Stimulated activated CD8-positive, alpha-beta memory T cell treated with anti-CD3 and anti-CD28 coated beads, Interleukin-7, amount 100 ng/mL, for 48 hours (primary cell): ENCODE results near the gene REEP6.

Source experiments
- DNase-seq, 2 donors: peaks; one replicate each; pipeline ENCODE4 v3.0.0-alpha.2; 2020; ENCODE audit warnings: low read depth in 1 of 2; ENCODE audit errors: extremely low read depth in 1 of 2

The REEP6 gene

GRCh38 chr19:1540365-1540925 lies 49.5 kb downstream of the REEP6 start:
- no peak for DNase-seq
